ENCODE data around the gene TAP1.

DNA sequence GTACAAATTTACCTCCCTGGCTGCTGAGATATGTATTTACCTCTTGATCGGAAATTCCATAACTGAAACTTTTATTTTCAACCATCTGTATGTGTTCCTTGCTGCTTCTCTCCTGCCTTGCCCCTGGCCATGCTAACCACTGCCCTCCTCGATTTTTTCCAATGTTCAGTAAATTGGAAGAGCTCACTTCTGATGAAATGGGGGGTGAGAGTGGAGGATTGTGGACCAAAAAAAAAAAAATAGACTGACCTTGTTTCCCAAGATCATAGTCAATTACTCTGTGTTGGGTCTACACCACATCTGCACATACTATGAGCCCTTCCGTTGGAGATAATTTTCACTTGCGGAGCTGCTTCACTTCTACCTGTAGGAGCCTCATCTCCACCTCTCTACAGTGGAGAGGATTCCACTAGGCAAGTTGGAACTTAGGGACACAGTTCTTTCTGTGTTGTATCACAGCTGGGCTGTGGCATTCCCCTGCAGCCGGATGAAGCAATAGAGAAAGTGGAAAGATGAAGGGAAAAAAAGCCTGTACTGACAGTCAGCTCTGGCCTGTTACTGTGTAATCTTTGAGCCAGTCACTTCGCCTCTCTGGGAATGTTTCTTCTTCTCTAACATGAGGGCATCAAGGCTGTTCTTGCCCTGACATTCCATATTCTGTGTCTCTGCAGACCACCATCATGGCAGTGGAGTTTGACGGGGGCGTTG lies 2.1 kb upstream of the TAP1 start:
- TF ChIP-seq GATA2 (IDR thresholded peaks at IDR 0.05; ENCODE audit: low read depth, low read length) (no peak), GATA3 (IDR thresholded peaks at IDR 0.05; ENCODE audit: low read depth, low read length) (no peak)

All from SH-SY5Y (cell line).